ENCODE results near the gene IFNE. TPM values are rescaled to one million over a fixed set of nuclear protein-coding genes. Genes with fewer than 3 reads are reported as not detected.

The IFNE gene
- total and polyA plus RNA-seq, 2 donors (not counting 3 experiments of a cell fraction or from before 2014, with no cell fraction given): 0.22 to 1.4 TPM

- Histone ChIP-seq H3K79me2 (ENCODE audit: control insufficient read depth, insufficient read depth, low read length) (no peaks in the 10 kb centered on the region), H2AFZ (ENCODE audit: low read depth, low read length) (no peak overlapping the region), H4K20me1 (replicated peaks; ENCODE audit: control insufficient read depth, extremely low read depth, insufficient read depth, low read length) (no peaks in the 10 kb centered on the region), H3K27me3 (ENCODE audit: control insufficient read depth in 2 of 2, insufficient read depth in 2 of 2, low read length in 2 of 2) (no peaks in the 10 kb centered on the region), H3K36me3 (ENCODE audit: control insufficient read depth in 2 of 2, extremely low read depth in 1 of 2, insufficient read depth in 2 of 2, low read length in 2 of 2) (no peaks in the 10 kb centered on the region), H3K9me3 (replicated peaks; ENCODE audit: control insufficient read depth, insufficient read depth, low read length) (no peaks in the 10 kb centered on the region), H3K9ac (replicated peaks; ENCODE audit: extremely low read depth, insufficient read depth, low read length) (no peak overlapping the region), H3K4me3 (replicated peaks in 1 of 3; ENCODE audit: insufficient read depth in 1 of 3, low read depth in 1 of 3, low read length in 3 of 3) (no peak overlapping the region), H3K4me2 (ENCODE audit: insufficient read depth, low read length) (no peak overlapping the region), H3K4me1 (ENCODE audit: control insufficient read depth, extremely low read depth, insufficient read depth, low read length) (no peaks in the 10 kb centered on the region), H3K9me1 (replicated peaks; ENCODE audit: control insufficient read depth, extremely low read depth, insufficient read depth, low read length) (no peaks in the 10 kb centered on the region), H3K27ac (ENCODE audit: insufficient read depth, low read depth, low read length) (no peak overlapping the region)
- intact Hi-C loops (cut with micrococcal nuclease): no loop called here
- dilution Hi-C loops (cut with MboI; ENCODE audit: extremely low pct_ligation_motif_present, low sequenced_read_pairs): no loop called here
- FAIRE-seq (no peak), DNase-seq (ENCODE audit: low read depth, low spot score) (no peak)
- TF ChIP-seq JUN (IDR thresholded peaks at IDR 0.05; ENCODE audit: borderline replicate concordance, insufficient read depth, insufficient read length, low read depth): no peak
- TF ChIP-seq FOS (IDR thresholded peaks at IDR 0.05; ENCODE audit: borderline replicate concordance, insufficient read depth, low read length): no peak
- TF ChIP-seq MAX (IDR thresholded peaks at IDR 0.05; ENCODE audit: insufficient read depth, insufficient read length): no peak
- no peak for TF ChIP-seq POLR2A (IDR thresholded peaks at IDR 0.05; ENCODE audit: low read depth, low read length)
- TF ChIP-seq MYC (IDR thresholded peaks at IDR 0.05; ENCODE audit: low read depth, low read length): no peak
- TF ChIP-seq EZH2 (IDR thresholded peaks at IDR 0.05; ENCODE audit: borderline replicate concordance, low read depth, low read length, severe bottlenecking): no peak
- no peak for TF ChIP-seq GATA2 (IDR thresholded peaks at IDR 0.05; ENCODE audit: insufficient read depth, insufficient read length, low read depth, low read length)
- TF ChIP-seq POLR2AphosphoS5 (IDR thresholded peaks at IDR 0.05; ENCODE audit: insufficient read depth, low read depth, low read length): no peak
- TF ChIP-seq, protein P1, sequence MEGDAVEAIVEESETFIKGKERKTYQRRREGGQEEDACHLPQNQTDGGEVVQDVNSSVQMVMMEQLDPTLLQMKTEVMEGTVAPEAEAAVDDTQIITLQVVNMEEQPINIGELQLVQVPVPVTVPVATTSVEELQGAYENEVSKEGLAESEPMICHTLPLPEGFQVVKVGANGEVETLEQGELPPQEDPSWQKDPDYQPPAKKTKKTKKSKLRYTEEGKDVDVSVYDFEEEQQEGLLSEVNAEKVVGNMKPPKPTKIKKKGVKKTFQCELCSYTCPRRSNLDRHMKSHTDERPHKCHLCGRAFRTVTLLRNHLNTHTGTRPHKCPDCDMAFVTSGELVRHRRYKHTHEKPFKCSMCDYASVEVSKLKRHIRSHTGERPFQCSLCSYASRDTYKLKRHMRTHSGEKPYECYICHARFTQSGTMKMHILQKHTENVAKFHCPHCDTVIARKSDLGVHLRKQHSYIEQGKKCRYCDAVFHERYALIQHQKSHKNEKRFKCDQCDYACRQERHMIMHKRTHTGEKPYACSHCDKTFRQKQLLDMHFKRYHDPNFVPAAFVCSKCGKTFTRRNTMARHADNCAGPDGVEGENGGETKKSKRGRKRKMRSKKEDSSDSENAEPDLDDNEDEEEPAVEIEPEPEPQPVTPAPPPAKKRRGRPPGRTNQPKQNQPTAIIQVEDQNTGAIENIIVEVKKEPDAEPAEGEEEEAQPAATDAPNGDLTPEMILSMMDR (IDR thresholded peaks at IDR 0.05; ENCODE audit: extremely low read depth in 1 of 2, insufficient read depth in 1 of 2, low read depth in 1 of 2, low read length in 2 of 2): no peak
- ChIA-PET CTCF (interaction anchor here (0.8 to 1.4 kb wide), 2 partner anchors 13 to 318 kb away, joined by 3 to 5 read pairs; no protein-coding TSS in a partner anchor), POLR2A (no interaction called here)
- BruUV-seq (replicated peaks): no TSS peak
These were observed 12.0 kb downstream of the IFNE start for GRCh38 chr9:21470126-21470525.

Data from endothelial cell of umbilical vein (primary cell).